ENCODE measurements around the gene ARHGAP18. TPM values are rescaled to one million over a fixed set of nuclear protein-coding genes. Genes with fewer than 3 reads are reported as not detected.

The ARHGAP18 gene
- total RNA-seq, 4 donors from 2014 or later, result 5.2 to 9.2 (median 6.5) TPM

DNA sequence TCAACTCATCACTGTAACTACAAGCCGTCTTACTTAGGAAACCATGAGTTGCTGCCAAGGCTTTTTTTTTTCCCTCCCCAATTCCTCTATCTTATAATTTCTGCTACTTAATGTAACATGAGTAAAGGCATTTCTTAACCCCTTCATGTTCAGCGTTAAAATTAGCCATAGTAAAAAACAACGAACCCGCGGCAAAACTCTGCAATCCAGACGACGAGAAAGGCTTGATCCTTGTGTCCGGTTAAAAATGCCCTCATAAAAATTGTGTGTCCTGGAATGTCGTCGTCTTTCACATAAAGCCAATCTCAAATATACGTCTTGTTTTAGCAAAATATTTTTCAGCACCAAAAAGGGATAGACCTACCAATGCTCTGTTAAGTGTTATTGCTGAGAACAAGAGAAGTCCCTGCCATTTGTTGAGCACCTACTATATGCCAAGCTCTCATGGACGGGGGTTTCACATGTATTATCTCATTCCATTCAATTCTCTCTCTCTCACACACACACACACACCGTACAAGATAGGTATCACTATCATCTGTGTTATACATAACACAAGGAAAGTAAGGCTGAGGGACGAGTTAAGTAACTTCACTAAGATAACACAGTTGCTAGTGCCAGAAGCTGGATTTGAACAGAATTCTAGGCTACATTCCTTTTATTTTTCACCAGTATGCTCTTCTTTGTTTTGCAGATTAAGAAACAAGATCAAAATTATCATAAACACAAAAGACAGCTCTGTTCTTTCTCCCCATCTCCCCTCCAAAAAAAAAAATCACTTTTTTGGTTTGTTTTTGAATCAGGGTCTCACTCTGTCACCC is 683 bp upstream of the ARHGAP18 start:
- peak overlapping the region; percentile 62 to 84 (median 71) for H3K4me3 ChIP-seq
- ATAC-seq, result no peak
- peaks cover 20 to 43% of the 10 kb centered on the region in 2 donors for H3K4me1 ChIP-seq
- intact Hi-C loops (cut with DNase I; ENCODE audit: low total_unique reads) (no loop called here), in situ Hi-C loops (cut with MboI; ENCODE audit: low sequenced_read_pairs in 4 of 4) (no loop called here)
- TF ChIP-seq, protein P1, sequence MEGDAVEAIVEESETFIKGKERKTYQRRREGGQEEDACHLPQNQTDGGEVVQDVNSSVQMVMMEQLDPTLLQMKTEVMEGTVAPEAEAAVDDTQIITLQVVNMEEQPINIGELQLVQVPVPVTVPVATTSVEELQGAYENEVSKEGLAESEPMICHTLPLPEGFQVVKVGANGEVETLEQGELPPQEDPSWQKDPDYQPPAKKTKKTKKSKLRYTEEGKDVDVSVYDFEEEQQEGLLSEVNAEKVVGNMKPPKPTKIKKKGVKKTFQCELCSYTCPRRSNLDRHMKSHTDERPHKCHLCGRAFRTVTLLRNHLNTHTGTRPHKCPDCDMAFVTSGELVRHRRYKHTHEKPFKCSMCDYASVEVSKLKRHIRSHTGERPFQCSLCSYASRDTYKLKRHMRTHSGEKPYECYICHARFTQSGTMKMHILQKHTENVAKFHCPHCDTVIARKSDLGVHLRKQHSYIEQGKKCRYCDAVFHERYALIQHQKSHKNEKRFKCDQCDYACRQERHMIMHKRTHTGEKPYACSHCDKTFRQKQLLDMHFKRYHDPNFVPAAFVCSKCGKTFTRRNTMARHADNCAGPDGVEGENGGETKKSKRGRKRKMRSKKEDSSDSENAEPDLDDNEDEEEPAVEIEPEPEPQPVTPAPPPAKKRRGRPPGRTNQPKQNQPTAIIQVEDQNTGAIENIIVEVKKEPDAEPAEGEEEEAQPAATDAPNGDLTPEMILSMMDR (IDR thresholded peaks at IDR 0.05 in 4 of 5, conservative IDR thresholded peaks at IDR 0.05 in 1 of 5), result no peak
- no peak for TF ChIP-seq POLR2A (IDR thresholded peaks at IDR 0.05)
- H3K36me3 ChIP-seq, result peaks cover 0 to 5% of the 10 kb centered on the region in 2 donors
- H3K9me3 ChIP-seq, result no peaks in the 10 kb centered on the region
- DNase-seq, result no peak
- H3K27me3 ChIP-seq, result no peaks in the 10 kb centered on the region
- peak overlapping the region; percentile 83 to 92 (median 88) for H3K27ac ChIP-seq

- peaks cover 20 to 46% of the 10 kb centered on the region in 2 donors for H3K4me1 ChIP-seq
- intact Hi-C loops (cut with DNase I; ENCODE audit: low total_unique reads), result loop anchor here (2.0 kb wide), 1 partner anchor 24 kb away; no protein-coding TSS in a partner anchor
- in situ Hi-C loops (cut with MboI; ENCODE audit: low sequenced_read_pairs in 4 of 4), result no loop called here
- DNase-seq (no peak), ATAC-seq (peak; percentile 40 to 57)
- no peaks in the 10 kb centered on the region for H3K9me3 ChIP-seq
- peaks cover 0 to 5% of the 10 kb centered on the region in 2 donors for H3K36me3 ChIP-seq
- peak overlapping the region; percentile 62 to 84 (median 71) for H3K4me3 ChIP-seq
- H3K27ac ChIP-seq, result peak overlapping the region; percentile 83 to 92 (median 88)
- TF ChIP-seq, protein P1 (IDR thresholded peaks at IDR 0.05 in 4 of 5, conservative IDR thresholded peaks at IDR 0.05 in 1 of 5), result no peak
- TF ChIP-seq POLR2A (IDR thresholded peaks at IDR 0.05), result no peak
- no peaks in the 10 kb centered on the region for H3K27me3 ChIP-seq
These were observed 695 bp downstream of the ARHGAP18 start for GRCh38 chr6:129709196-129709768.

DNA sequence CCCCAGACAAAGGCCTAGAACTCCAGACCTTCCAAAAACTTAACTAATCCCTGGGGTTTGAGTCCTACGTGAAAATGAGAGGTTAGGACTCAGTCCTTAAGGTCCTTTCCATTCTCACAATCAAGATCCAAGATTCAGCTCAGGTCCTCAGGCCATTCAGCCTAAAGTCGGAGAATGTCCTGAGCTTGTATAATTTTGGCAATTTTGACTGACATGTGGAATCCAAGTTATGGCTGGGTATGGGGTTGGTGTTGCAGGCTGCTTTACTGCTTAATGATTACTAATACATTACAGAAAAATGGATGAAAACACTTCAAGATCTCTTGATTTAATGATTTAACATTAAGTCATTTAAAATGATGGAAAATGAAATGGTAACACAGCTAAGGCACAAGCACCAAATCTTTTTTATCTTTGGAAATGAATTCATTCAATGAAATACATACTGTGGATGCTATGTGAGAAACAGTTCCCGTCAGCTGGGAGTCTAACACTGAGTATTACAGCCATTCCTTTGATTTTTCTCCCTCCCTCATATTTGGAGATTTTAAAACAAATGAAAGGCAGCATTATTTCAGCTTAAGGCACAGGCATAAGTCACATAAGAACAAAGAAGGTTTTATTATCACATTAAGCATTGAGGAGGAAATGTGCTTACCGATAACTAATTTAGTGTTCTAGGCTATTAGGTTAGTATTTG is 1.3 kb downstream of the ARHGAP18 start:
- Histone ChIP-seq H3K9me3 (no peaks in the 10 kb centered on the region), H3K4me1 (peaks cover 26 to 43% of the 10 kb centered on the region in 2 donors), H3K27ac (peak overlapping the region; percentile 83 to 92 (median 88)), H3K36me3 (peaks cover 0 to 5% of the 10 kb centered on the region in 2 donors), H3K4me3 (peak overlapping the region; percentile 62 to 84 (median 71)), H3K27me3 (no peaks in the 10 kb centered on the region)
- intact Hi-C loops (cut with DNase I; ENCODE audit: low total_unique reads), result loop anchor here (2.0 kb wide), 1 partner anchor 24 kb away; no protein-coding TSS in a partner anchor
- TF ChIP-seq, protein P1 (IDR thresholded peaks at IDR 0.05 in 4 of 5, conservative IDR thresholded peaks at IDR 0.05 in 1 of 5), result no peak
- no peak for TF ChIP-seq POLR2A (IDR thresholded peaks at IDR 0.05)
- DNase-seq (no peak), ATAC-seq (no peak)
- in situ Hi-C loops (cut with MboI; ENCODE audit: low sequenced_read_pairs in 4 of 4), result no loop called here

DNA sequence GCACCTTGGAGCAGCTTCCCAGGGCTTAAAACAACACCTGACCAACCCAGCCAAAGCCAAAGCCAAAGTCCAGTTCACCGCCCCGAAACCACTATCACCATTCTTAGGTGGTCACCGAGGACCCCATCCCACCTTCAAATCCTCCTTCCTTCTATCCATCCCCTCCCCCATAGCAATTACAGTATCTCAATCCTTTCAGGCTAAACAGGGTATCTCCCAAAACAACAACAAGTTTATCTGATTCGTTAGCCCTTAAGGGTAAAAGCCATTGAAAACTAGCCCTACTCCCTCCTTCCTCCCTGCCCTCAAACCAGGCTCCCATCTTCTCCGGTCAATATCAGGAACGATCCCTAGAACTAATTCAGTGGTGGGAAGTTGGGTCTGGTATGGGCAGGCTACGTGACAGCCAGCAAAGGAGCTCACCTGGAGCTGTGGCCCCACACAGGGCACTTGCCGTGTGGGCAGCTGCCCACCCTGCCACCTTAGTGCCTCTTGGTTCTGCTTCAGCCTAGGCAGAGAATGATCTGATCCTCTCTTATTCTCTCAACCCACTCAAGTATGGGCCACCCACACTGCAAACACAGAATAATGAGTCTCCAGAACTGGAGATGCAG is 2.0 kb downstream of the ARHGAP18 start:
- no peak for ATAC-seq
- H3K36me3 ChIP-seq, result peaks cover 0 to 5% of the 10 kb centered on the region in 2 donors
- no peak for TF ChIP-seq POLR2A (IDR thresholded peaks at IDR 0.05)
- TF ChIP-seq, protein P1 (IDR thresholded peaks at IDR 0.05 in 4 of 5, conservative IDR thresholded peaks at IDR 0.05 in 1 of 5), result no peak
- in situ Hi-C loops (cut with MboI; ENCODE audit: low sequenced_read_pairs in 4 of 4) (no loop called here), intact Hi-C loops (cut with DNase I; ENCODE audit: low total_unique reads) (loop anchor here (2.0 kb wide), 1 partner anchor 23 kb away; no protein-coding TSS in a partner anchor)
- no peaks in the 10 kb centered on the region for H3K27me3 ChIP-seq
- peak overlapping the region; percentile 62 to 84 (median 71) for H3K4me3 ChIP-seq
- H3K4me1 ChIP-seq, result peaks cover 33 to 46% of the 10 kb centered on the region in 2 donors
- DNase-seq, result no peak
- peak overlapping the region; percentile 83 to 92 (median 88) for H3K27ac ChIP-seq
- H3K9me3 ChIP-seq, result no peaks in the 10 kb centered on the region

All from gastrocnemius medialis (tissue), 4 donors.